Stimulated activated CD8-positive, alpha-beta memory T cell treated with anti-CD3 and anti-CD28 coated beads, Interleukin-4, amount 100 ng/mL, for 4 hours (primary cell): ENCODE data around the gene CTPS1.
A peak's percentile ranks its signal among the peaks of the same experiment; 100 is the strongest.

Experiments used
- DNase-seq, 2 donors: peaks; one replicate each; pipeline ENCODE4 v3.0.0-alpha.2; 2020; ENCODE audit warnings: low read depth in 2 of 2, low spot score in 1 of 2

Gene CTPS1, protein sequence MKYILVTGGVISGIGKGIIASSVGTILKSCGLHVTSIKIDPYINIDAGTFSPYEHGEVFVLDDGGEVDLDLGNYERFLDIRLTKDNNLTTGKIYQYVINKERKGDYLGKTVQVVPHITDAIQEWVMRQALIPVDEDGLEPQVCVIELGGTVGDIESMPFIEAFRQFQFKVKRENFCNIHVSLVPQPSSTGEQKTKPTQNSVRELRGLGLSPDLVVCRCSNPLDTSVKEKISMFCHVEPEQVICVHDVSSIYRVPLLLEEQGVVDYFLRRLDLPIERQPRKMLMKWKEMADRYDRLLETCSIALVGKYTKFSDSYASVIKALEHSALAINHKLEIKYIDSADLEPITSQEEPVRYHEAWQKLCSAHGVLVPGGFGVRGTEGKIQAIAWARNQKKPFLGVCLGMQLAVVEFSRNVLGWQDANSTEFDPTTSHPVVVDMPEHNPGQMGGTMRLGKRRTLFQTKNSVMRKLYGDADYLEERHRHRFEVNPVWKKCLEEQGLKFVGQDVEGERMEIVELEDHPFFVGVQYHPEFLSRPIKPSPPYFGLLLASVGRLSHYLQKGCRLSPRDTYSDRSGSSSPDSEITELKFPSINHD

DNA sequence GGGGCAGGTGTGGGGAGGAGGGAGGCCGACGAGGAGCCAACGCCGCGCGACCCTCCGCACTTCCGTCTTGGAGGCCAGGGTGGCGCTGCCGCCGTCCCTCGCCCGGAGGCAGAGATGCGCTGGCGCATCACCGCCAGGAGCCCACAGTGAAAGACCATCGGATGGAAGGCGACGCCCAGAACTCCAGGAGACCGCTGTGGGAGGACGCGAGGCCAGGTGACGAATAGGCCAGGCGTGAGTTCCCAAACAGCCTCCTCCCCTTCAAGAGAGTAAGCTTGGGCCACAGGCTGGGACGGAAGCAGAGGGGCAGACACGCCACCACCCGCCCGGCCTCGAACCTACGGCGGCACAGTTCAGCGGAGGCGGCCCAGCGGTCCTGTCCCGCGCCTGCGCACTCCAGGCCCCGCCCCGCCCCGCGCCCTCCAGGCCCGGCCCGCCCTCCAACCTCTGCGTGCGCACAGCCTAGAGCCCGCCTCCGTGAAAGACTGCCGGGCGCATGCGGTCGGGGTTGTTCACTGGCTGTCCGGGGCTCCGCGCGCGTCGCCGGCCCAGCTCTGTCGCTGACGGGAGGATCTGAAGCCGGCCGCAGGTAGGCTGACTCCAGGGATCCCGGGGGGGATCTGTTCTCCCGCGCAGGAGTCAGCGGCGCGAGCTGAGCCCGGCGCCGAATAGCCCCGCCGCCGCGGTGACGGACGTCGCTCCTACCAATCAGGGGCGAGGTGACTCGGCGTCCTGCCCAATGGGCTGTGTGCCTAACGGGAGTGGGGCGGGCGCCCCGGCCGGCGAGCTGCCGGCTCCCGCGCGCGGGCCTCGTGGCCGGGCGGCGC is at the start of gene CTPS1:
Gene CTPS1 (plus strand): TSS at position 456 of the 827 bp plus-strand sequence. CDS start 3,595 bp downstream, outside the sequence.
- DNase-seq = peak; percentile 92 to 94

DNA sequence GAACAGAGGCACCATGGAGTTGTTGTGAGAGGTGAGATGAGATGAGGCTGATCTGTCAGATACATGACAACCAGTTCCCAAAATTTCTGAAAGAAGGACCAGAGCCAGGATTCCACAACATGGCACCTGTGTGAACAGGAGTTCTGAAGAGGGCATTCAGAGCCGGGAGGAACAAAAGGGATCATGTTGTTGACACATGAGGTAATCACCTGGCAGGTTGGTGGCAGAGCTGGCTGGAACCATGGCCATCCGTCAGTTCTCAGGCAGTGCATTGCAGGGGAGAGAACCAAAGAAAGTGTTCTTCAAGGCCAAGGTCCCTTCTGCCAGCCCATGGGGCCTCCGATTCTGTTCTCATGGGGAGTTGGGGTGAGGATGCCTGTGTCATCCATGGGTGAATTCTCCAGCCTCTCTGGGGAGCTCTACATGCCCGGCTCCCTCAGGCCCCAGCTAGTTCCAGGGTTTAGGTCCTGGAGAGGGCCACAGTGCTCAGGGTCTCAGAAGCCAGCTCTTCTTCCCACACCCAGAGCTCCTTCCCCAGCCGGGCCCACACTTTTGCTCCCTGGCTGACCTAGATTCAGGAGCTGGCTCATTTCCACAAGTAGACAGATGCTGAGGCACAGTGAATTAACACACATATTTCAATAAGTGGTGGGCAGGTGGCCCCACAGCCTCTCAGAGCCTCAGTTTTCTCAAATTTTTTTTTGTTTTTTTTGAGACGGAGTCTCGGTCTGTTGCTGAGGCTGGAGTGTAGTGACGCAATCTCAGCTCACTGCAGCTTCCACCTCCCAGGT is 49.1 kb upstream of the CTPS1 start:
- DNase-seq = no peak

- DNase-seq = no peak
Observed at GRCh38 chr1:40931601-40932000, 47.9 kb upstream of the CTPS1 start.

DNA sequence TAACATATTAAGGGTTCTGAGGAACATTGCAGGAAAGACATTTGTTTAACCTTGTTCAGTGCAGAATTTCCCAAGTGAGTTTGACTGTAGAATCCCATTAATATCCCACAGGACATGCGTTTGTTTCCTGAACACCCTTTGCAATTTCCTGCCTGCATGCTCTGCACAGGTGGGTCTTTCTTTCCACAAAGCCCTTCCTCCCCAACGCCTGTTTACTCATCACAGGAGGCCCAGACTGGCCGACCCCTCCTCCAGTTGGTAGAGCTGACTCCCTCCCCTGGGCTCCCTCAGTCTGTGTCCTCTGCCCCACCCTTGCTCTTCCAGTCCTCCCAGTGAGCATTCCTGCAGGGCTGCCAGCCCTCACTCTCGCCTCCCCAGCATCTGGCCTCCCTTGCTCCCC is 47.5 kb upstream of the CTPS1 start:
- no peak for DNase-seq

DNA sequence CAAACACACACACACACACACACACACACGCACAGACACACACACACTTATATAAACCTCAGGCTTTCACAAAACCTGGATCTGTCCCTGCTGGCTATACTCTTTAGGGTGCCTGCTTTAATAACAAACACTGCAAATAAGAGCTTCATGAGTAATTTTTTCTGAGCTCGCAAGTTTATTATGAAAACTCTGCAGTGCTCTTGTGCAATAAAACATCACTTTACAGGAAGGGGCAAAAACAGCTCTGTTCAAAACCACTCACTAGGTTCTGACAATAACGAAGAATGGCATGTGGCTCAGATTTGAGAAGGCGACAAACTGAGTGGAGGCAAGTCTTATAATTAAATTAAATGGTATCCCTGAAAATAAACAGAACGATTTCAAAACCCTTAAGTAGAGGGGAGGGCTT is 42.6 kb upstream of the CTPS1 start:
- no peak for DNase-seq

DNA sequence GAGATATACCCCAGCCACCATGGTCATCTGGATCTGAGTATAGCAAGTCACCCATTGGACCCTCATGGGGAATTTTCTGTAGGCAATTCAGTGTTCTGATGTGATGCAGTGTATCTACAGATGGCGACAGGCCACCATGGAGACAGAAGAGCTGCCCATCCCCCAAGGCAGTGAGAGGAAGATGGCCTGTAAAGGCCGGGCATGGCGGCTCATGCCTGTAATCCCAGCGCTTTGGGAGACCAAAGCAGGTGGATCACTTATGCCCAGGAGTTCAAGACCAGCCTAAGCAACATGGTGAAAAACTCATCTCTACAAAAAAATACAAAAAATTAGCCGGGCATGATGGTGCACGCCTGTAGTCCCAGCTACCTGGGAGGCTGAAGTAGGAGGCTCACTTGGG is 41.1 kb upstream of the CTPS1 start:
- DNase-seq = no peak

DNA sequence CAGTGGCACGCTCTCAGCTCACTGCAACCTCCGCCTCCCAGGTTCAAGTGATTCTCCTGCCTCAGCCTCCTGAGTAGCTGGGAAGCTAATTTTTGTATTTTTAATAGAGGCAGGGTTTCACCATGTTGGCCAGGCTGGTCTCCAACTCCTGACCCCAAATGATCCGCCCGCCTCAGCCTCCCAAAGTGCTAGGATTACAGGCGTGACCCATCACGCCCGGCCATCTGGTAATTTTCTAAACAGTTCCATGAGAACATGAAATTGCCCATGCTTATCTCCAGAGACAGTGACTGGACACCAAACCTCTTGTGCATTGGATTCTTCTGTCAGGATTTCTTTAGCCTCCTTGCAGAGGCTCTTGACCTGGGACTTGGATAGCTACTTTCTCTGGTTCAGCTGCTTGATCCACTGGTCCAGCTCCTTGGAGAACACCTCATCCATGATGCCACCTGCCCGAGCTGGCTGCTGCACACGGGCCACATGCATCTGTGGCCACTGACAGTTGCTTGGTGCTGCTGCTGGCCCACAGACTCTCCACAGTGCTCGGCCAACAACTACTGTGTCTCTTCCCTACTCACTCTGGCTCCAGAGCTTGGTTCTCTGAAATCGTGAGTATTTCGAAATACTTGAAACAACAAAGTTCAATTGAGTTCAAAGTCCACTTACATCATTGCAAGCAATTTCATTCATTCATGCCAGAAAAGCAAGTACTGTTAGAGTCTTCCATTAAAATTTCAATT is 40.0 kb upstream of the CTPS1 start:
- DNase-seq = no peak

DNA sequence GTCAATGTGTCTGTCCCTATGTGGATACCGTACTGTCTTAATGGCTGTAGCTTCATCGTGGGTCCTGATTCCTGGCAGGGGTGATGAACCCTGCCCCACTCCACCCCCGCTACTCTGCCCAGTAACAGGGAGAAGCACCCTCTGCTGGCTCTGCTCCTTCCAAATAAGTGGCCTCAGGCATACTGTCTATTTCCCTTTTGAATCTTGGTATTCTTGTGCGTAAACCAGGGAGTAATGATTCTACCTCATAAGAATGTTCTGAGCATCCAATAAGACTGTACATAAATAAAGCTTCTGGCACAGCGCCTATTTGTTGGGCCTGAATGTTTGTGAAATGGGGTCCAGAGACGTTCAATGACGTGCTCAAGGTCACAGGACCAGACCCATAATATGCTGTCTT is 35.2 kb upstream of the CTPS1 start:
- no peak for DNase-seq

GRCh38 chr1:40944841-40945430 is 34.6 kb upstream of the CTPS1 start:
- DNase-seq = no peak

DNA sequence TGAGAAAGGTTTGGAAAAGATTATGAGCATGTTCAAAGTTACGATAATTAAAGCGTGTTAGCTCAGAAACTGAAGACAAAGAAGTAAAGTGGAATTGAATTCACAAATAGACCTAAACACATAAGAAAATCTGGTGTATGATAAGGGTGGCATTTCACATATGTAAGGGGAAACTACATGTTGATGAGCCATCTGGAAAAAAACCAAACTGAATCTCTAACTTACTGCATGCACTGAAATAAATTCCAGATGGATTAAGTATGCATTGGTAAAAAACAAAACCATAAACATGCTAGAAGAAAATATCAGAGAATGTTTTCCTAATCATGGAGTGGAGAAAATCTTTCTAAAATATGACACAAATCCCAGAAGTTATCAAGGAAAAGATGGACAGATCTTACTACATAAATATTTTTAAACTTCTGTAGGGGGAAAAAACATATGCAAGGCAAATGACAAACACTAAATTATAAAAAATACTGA is 34.0 kb upstream of the CTPS1 start:
- no peak for DNase-seq

GRCh38 chr1:40948741-40949443 is 30.6 kb upstream of the CTPS1 start:
- peak; percentile 11 to 36 for DNase-seq

- no peak for DNase-seq
Observed at GRCh38 chr1:40949563-40949962, 29.9 kb upstream of the CTPS1 start.

- DNase-seq = peak; percentile 12 to 17
Observed at GRCh38 chr1:40951943-40952743, 27.4 kb upstream of the CTPS1 start.

DNA sequence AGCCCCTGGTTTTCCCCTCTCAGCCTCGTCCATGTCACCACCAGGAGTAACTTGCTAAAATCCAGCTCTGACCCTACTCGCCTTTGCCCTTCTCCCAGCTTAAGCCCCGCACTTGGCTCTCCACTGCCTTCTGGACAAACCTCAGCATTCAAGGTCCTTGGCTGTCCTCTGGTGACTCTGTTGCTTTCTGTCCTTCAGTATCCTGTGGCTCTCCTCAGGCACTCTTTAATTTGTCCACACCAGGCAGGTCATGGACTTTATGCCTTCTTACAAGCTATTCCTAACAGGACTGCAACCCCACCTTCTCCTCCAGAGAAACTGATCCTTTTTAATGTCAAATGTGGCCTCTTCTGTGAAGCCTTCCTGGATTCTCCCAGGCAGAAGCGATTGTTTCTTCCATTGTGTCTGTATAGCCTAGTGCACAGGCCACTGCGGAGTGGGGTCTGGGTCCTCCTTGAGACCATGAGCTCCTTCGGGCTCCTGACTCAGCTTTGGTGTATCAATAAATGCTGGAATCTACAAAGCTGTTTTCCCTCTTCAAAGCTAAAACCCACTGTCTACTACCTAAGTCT is 26.7 kb upstream of the CTPS1 start:
- DNase-seq = no peak

GRCh38 chr1:40954626-40955025 is 24.9 kb upstream of the CTPS1 start:
- no peak for DNase-seq

DNA sequence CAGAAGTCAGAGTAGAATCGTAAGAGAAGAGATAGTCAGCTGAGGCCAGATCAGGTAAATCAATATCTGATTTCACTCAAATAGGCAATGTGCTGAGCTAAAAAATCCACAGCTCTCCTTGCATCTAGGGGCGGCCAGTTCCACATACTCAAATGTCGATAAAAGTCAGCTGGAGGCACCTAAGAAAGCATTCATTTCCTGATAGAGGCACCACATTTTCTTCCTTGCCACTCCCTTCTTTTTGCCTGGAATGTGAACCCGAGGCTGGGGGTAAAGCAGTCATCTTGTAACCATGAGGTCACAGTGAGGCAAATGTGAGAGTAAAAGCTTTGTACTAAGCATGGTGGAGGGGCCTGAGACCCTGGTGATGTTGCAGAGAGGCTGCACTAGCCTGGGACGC is 24.2 kb upstream of the CTPS1 start:
- no peak for DNase-seq

GRCh38 chr1:40956407-40956806 is 23.1 kb upstream of the CTPS1 start:
- DNase-seq = no peak

GRCh38 chr1:40958210-40958609 is 21.3 kb upstream of the CTPS1 start:
- no peak for DNase-seq
